Effector memory CD4-positive, alpha-beta T cell (primary cell): ENCODE results near the gene MCF2L.
"Not testable (repeated sequence)": the region's sequence is repeated elsewhere in the genome, so short reads cannot be mapped to it uniquely, and the experiment has no call there.

Source experiments
- DNase-seq, 3 donors: peaks; one replicate each; pipeline ENCODE4 v3.0.0-alpha.2; 2020
- H3K27ac ChIP-seq: 2 replicates; pipeline ENCODE4 v1.7.0; 2013; ENCODE audit warnings: mild to moderate bottlenecking, low read length, moderate library complexity; ENCODE audit not compliant: insufficient read depth, poor library complexity, severe bottlenecking
- H3K27me3 ChIP-seq: replicated peaks from 2 replicates; pipeline ENCODE4 v1.7.0; 2013; ENCODE audit warnings: mild to moderate bottlenecking, low read length; ENCODE audit not compliant: insufficient read depth, control insufficient read depth, poor library complexity, severe bottlenecking
- H3K36me3 ChIP-seq: 2 replicates; pipeline ENCODE4 v1.7.0; 2013; ENCODE audit warnings: mild to moderate bottlenecking, low read length, moderate library complexity; ENCODE audit not compliant: control insufficient read depth, insufficient read depth
- H3K4me1 ChIP-seq: 2 replicates; pipeline ENCODE4 v1.7.0; 2013; ENCODE audit warnings: low read length, mild to moderate bottlenecking; ENCODE audit not compliant: control insufficient read depth, insufficient read depth, poor library complexity, severe bottlenecking
- H3K4me3 ChIP-seq: 2 replicates; pipeline ENCODE4 v1.7.0; 2013; ENCODE audit warnings: low read length, low read depth, mild to moderate bottlenecking; ENCODE audit not compliant: insufficient read depth, poor library complexity, severe bottlenecking
- H3K9me3 ChIP-seq: 2 replicates; pipeline ENCODE4 v1.7.0; 2013; ENCODE audit warnings: mild to moderate bottlenecking, low read length, moderate library complexity; ENCODE audit not compliant: control insufficient read depth

The MCF2L gene

GRCh38 chr13:113057084-113057483 lies 88.1 kb downstream of the MCF2L start:
- Histone ChIP-seq H3K9me3 (no peaks in the 10 kb centered on the region), H3K27me3 (no peaks in the 10 kb centered on the region), H3K4me1 (no peaks in the 10 kb centered on the region), H3K27ac (no peak overlapping the region), H3K4me3 (no peak overlapping the region), H3K36me3 (no peaks in the 10 kb centered on the region)
- DNase-seq: no peak

- H3K4me1 ChIP-seq, H3K4me3 ChIP-seq, H3K36me3 ChIP-seq, H3K9me3 ChIP-seq, H3K27me3 ChIP-seq, DNase-seq, H3K27ac ChIP-seq: not testable (repeated sequence)
Measured at GRCh38 chr13:113057559-113057958, 88.5 kb downstream of the MCF2L start.

- Histone ChIP-seq H3K4me3 (no peak overlapping the region), H3K36me3 (peaks cover 3% of the 10 kb centered on the region), H3K27ac (no peak overlapping the region), H3K9me3 (no peaks in the 10 kb centered on the region), H3K4me1 (no peaks in the 10 kb centered on the region), H3K27me3 (no peaks in the 10 kb centered on the region)
- no peak for DNase-seq
Measured at GRCh38 chr13:113058129-113058987, 89.3 kb downstream of the MCF2L start.

GRCh38 chr13:113058988-113059850 lies 90.2 kb downstream of the MCF2L start:
- Histone ChIP-seq H3K27ac (no peak overlapping the region), H3K4me3 (no peak overlapping the region), H3K4me1 (no peaks in the 10 kb centered on the region), H3K27me3 (no peaks in the 10 kb centered on the region), H3K9me3 (no peaks in the 10 kb centered on the region), H3K36me3 (peaks cover 3% of the 10 kb centered on the region)
- DNase-seq: no peak

GRCh38 chr13:113059891-113060290 lies 90.9 kb downstream of the MCF2L start:
- H3K9me3 ChIP-seq: no peaks in the 10 kb centered on the region
- peaks cover 3% of the 10 kb centered on the region for H3K36me3 ChIP-seq
- no peak for DNase-seq
- no peaks in the 10 kb centered on the region for H3K4me1 ChIP-seq
- no peaks in the 10 kb centered on the region for H3K27me3 ChIP-seq
- no peak overlapping the region for H3K4me3 ChIP-seq
- no peak overlapping the region for H3K27ac ChIP-seq

GRCh38 chr13:113060557-113061270 lies 91.7 kb downstream of the MCF2L start:
- H3K36me3 ChIP-seq: peaks cover 3% of the 10 kb centered on the region
- no peak for DNase-seq

GRCh38 chr13:113061271-113061625 lies 92.2 kb downstream of the MCF2L start:
- DNase-seq: no peak
- Histone ChIP-seq H3K4me1 (no peaks in the 10 kb centered on the region), H3K27me3 (no peaks in the 10 kb centered on the region), H3K4me3 (no peak overlapping the region), H3K36me3 (peaks cover 3% of the 10 kb centered on the region), H3K27ac (no peak overlapping the region), H3K9me3 (no peaks in the 10 kb centered on the region)

More at GRCh38 chr13:113060557-113061270, 91.7 kb downstream of the MCF2L start:
- H3K27me3 ChIP-seq: no peaks in the 10 kb centered on the region
- H3K27ac ChIP-seq: no peak overlapping the region
- no peaks in the 10 kb centered on the region for H3K4me1 ChIP-seq
- no peak overlapping the region for H3K4me3 ChIP-seq
- no peaks in the 10 kb centered on the region for H3K9me3 ChIP-seq

DNA sequence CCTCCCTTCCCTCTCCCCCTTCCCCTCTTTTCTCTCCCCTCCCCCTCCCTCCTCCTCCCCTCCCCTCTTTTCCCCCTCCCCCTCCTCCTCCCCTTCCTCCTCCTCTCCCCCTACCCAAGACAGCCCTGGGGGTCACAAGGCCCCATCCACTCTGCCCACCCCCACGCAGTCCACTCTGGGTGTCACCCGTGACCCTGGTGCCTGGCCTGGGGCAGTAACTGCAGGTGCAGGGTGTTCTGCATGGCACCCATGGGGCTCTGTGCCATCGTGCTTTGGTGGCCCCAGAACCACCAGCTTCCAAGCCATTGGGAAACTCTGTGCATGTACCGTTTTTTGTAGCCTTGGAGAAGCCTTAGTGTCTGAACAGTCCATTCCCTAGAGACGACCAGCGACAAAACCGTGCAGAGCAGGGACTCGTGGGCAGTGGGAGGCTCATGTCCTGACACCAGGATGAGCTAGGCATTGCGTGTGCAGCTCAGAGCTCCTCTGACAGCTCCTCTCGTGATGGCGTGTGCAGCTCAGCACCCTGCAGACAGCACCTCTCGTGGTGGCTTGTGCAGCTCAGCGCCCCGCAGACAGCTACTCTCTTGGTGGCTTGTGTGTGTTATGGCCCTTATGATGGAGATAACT lies 92.9 kb downstream of the MCF2L start:
- H3K36me3 ChIP-seq: peaks cover 3% of the 10 kb centered on the region
- H3K27me3 ChIP-seq: no peaks in the 10 kb centered on the region
- H3K27ac ChIP-seq: no peak overlapping the region
- H3K9me3 ChIP-seq: no peaks in the 10 kb centered on the region
- DNase-seq: no peak
- no peak overlapping the region for H3K4me3 ChIP-seq
- no peaks in the 10 kb centered on the region for H3K4me1 ChIP-seq

- no peak overlapping the region for H3K27ac ChIP-seq
- H3K4me1 ChIP-seq: no peaks in the 10 kb centered on the region
- H3K27me3 ChIP-seq: no peaks in the 10 kb centered on the region
- peaks cover 3% of the 10 kb centered on the region for H3K36me3 ChIP-seq
- no peaks in the 10 kb centered on the region for H3K9me3 ChIP-seq
- no peak for DNase-seq
- H3K4me3 ChIP-seq: no peak overlapping the region
Measured at GRCh38 chr13:113062691-113063090, 93.7 kb downstream of the MCF2L start.
